PC-9 (cell line): ENCODE results near the gene NAALADL1. TPM values are rescaled to one million over a fixed set of nuclear protein-coding genes. Genes with fewer than 3 reads are reported as not detected.

Experiments
- BruUV-seq: library from RNA; stranded (reverse); fragments of 400-500 nt; replicated peaks from 2 replicates; lab custom pipeline; 2021; lab: Mats Ljungman, UMichigan
- CTCF ChIA-PET: fragments of 300-600 bp; sonication (Branson Sonifier 250); formaldehyde crosslinking; loops from one replicate; lab custom pipeline; 2022; ENCODE audit warnings: antibody characterized with exemption; lab: Charles Lee
- POLR2A ChIA-PET: fragments of 300-600 bp; sonication (Branson Sonifier 250); formaldehyde crosslinking; loops from one replicate; lab custom pipeline; 2022; ENCODE audit warnings: antibody characterized with exemption; ENCODE audit not compliant: unreplicated experiment; lab: Charles Lee
- DNase-seq, 2 experiments: peaks; one replicate each; pipeline versions ENCODE4 v3.0.0 to v3.0.0-alpha.2; 2015 to 2022; ENCODE audit warnings: mixed read lengths in 1 of 2
- H2AFZ ChIP-seq: fragments of 200-600 bp; sonication (generic); 2 replicates; pipeline ENCODE4 v1.8.1; 2017; ENCODE audit warnings: antibody characterized with exemption
- H3F3A ChIP-seq: fragments of 200-600 bp; sonication (generic); 2 replicates; pipeline ENCODE4 v1.8.1; 2017; ENCODE audit warnings: antibody characterized with exemption, mild to moderate bottlenecking, low read depth; ENCODE audit not compliant: insufficient read depth
- H3K27ac ChIP-seq: fragments of 200-600 bp; sonication (generic); 2 replicates; pipeline ENCODE4 v1.6.1; 2016; ENCODE audit warnings: mixed run types
- H3K27me3 ChIP-seq: fragments of 200-600 bp; sonication (generic); 2 replicates; pipeline ENCODE4 v1.6.1; 2016; ENCODE audit warnings: low read depth, mixed run types; ENCODE audit not compliant: insufficient read depth
- H3K36me3 ChIP-seq: fragments of 200-600 bp; sonication (generic); 2 replicates; pipeline ENCODE4 v1.6.1; 2016; ENCODE audit warnings: low read depth, mixed run types
- H3K4me1 ChIP-seq: fragments of 200-600 bp; sonication (generic); replicated peaks from 2 replicates; pipeline ENCODE4 v1.6.1; 2016; ENCODE audit warnings: mixed run types; ENCODE audit not compliant: insufficient read depth
- H3K4me2 ChIP-seq: fragments of 200-600 bp; sonication (generic); 2 replicates; pipeline ENCODE4 v1.6.1; 2017; ENCODE audit warnings: mixed run types
- H3K4me3 ChIP-seq: fragments of 200-600 bp; sonication (generic); 2 replicates; pipeline ENCODE4 v1.6.1; 2016; ENCODE audit warnings: mixed run types
- H3K79me2 ChIP-seq: fragments of 200-600 bp; sonication (generic); 2 replicates; pipeline ENCODE4 v1.6.1; 2017; ENCODE audit warnings: low read depth, mixed run types
- H3K9me2 ChIP-seq: fragments of 200-600 bp; sonication (generic); 2 replicates; pipeline ENCODE4 v1.8.1; 2017; ENCODE audit warnings: mild to moderate bottlenecking; ENCODE audit not compliant: insufficient read depth
- H3K9me3 ChIP-seq: fragments of 200-600 bp; sonication (generic); 2 replicates; pipeline ENCODE4 v1.8.1; 2016; ENCODE audit warnings: low read depth; ENCODE audit not compliant: insufficient read depth
- H4K20me1 ChIP-seq: fragments of 200-600 bp; sonication (generic); 2 replicates; pipeline ENCODE4 v1.8.1; 2017; ENCODE audit not compliant: insufficient read depth
- EZH2 ChIP-seq: fragments of 200-600 bp; sonication (generic); IDR thresholded peaks from 2 replicates; pipeline ENCODE4 v1.8.0; 2017; ENCODE audit warnings: antibody characterized with exemption, low read depth
- intact Hi-C: fragments of 100-400 bp; cut with micrococcal nuclease; formaldehyde crosslinking; loops from one replicate; pipeline ENCODE4 v1.10.0; 2022; ENCODE audit not compliant: unreplicated experiment
- total RNA-seq: library from RNA; stranded (reverse); gene quantifications from 2 replicates; pipeline ENCODE4 v1.2.3, GENCODE V29; 2021
- TF ChIP-seq, protein P1 (sequence below): fragments of 200-600 bp; sonication (generic); conservative IDR thresholded peaks from 2 replicates; pipeline ENCODE4 v1.6.1; 2017; ENCODE audit warnings: mixed run types, antibody characterized with exemption, mild to moderate bottlenecking, moderate library complexity

Gene NAALADL1
- total RNA-seq, 1 experiment from 2014 or later, result not detected

DNA sequence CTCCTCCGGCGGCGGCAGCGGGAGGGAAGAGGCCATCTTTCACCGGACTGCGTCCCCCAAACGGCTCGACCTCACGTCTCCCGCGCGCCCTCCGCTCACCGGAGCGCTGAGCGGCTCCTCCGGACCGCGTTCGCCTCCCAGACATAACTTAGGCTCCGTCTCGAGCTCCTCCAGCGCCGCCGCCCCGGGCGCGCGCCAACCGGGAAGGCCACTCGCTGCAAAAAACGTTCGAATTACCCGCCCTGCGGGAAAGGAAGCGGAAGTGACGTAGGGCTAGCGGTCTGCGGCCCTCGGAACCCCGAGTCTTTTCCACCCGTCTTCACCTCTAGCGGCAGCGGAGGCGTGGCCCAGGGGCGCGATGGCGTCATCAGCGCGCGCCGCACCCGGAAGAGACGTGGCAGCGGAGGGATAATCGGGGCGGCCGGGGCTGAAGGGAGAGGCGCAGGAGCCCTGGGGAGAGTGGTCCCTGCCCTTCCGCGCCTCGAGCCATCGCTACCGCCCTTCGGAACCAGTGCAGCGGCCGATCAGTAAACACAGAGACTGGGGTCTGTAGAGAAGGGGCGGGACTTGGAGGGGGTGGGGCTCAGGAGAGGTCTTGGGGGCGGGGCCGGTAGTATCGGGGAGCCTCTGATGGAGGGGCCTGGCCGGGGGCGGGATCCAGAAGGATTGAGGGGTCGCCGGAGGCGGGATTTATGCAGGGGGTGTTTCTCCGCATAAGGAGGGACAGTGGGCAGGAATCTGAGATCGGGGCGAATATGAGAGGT is 25.7 kb upstream of the NAALADL1 start, which contains the start of the genes CDCA5 and ZFPL1:
CDCA5 (minus strand) TSS at position 207 of the 764 bp plus-strand sequence; CDS start at position 145, 62 bp downstream.
ZFPL1 (plus strand) TSS at position 389 of the 764 bp plus-strand sequence. CDS start 477 bp downstream, outside the sequence.
- H3K79me2 ChIP-seq, result peaks cover 49% of the 10 kb centered on the region
- CTCF ChIA-PET, result no interaction called here
- peak within 1 kb of the TSS; percentile 82 for H3K27ac ChIP-seq
- peaks cover 20% of the 10 kb centered on the region for H3K36me3 ChIP-seq
- DNase-seq, result peak; percentile 89 to 97
- peaks cover 7% of the 10 kb centered on the region for H3F3A ChIP-seq
- no peaks in the 10 kb centered on the region for H3K9me2 ChIP-seq
- TF ChIP-seq EZH2, result no peak
- TF ChIP-seq, protein P1, sequence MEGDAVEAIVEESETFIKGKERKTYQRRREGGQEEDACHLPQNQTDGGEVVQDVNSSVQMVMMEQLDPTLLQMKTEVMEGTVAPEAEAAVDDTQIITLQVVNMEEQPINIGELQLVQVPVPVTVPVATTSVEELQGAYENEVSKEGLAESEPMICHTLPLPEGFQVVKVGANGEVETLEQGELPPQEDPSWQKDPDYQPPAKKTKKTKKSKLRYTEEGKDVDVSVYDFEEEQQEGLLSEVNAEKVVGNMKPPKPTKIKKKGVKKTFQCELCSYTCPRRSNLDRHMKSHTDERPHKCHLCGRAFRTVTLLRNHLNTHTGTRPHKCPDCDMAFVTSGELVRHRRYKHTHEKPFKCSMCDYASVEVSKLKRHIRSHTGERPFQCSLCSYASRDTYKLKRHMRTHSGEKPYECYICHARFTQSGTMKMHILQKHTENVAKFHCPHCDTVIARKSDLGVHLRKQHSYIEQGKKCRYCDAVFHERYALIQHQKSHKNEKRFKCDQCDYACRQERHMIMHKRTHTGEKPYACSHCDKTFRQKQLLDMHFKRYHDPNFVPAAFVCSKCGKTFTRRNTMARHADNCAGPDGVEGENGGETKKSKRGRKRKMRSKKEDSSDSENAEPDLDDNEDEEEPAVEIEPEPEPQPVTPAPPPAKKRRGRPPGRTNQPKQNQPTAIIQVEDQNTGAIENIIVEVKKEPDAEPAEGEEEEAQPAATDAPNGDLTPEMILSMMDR, result no peak
- H3K27me3 ChIP-seq, result no peaks in the 10 kb centered on the region
- H3K4me1 ChIP-seq, result peaks cover 17% of the 10 kb centered on the region
- intact Hi-C loops, result loop anchor here (1.0 to 5.0 kb wide), 2 partner anchors 12 to 42 kb away; partner anchors contain the start of genes SAC3D1 and VPS51
- no TSS peak for BruUV-seq
- H2AFZ ChIP-seq, result peak within 1 kb of the TSS; percentile 90
- peak within 1 kb of the TSS; percentile 93 for H3K4me2 ChIP-seq
- POLR2A ChIA-PET, result no interaction called here
- peak within 1 kb of the TSS; percentile 82 for H3K4me3 ChIP-seq
- H4K20me1 ChIP-seq, result no peaks in the 10 kb centered on the region
- no peaks in the 10 kb centered on the region for H3K9me3 ChIP-seq

DNA sequence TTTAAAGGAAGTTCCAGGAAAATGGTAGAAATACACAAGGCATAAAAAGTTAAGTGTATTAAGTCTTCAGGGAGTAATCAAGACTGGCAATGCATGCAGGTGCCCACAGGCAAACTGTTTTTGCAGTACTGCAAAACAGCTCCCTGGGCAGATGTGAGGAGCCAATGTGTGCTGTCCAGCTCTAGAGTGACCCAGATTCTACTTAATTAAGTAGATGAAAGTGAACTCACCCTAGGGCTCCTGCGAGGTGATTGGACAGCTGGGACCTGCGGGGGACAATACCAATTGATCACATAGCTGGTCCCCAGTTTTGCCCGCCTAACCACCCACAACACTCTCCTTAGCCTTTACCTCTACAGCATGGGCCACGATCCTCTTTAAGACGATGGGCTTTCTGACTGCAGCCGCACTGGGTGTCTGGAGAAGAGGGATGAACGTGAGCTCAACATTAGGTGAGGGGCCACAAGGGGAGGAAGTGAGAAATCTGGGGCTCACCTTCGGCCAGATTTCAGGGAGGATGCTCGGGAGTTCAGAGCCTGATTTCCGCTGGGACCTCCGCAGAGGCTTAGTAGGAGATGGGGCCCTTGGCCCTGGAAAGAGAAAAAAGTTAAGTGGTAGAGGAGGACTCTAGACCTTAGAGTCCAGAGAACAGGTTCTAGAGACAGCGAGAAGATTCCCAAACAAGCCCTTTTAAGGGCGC is 24.9 kb upstream of the NAALADL1 start:
- Histone ChIP-seq H3K79me2 (peaks cover 49% of the 10 kb centered on the region), H3K9me2 (no peaks in the 10 kb centered on the region), H3K36me3 (peaks cover 20% of the 10 kb centered on the region), H3K4me3 (peak overlapping the region; percentile 82), H3K9me3 (no peaks in the 10 kb centered on the region), H3K27me3 (no peaks in the 10 kb centered on the region), H2AFZ (peak overlapping the region; percentile 90), H4K20me1 (no peaks in the 10 kb centered on the region), H3K27ac (peak overlapping the region; percentile 82; the same call in 1 of the 2 replicates), H3F3A (peaks cover 9% of the 10 kb centered on the region), H3K4me1 (peaks cover 17% of the 10 kb centered on the region), H3K4me2 (peak overlapping the region; percentile 93)
- TF ChIP-seq EZH2, result no peak
- TF ChIP-seq, protein P1, result no peak
- CTCF ChIA-PET, result no interaction called here
- BruUV-seq, result TSS peak; percentile 41
- POLR2A ChIA-PET, result no interaction called here
- intact Hi-C loops, result loop anchor here (5.0 kb wide), 1 partner anchor 41 kb away; the partner anchor contains the start of gene SAC3D1
- peak in 1 of 2 experiments; percentile 2 for DNase-seq

DNA sequence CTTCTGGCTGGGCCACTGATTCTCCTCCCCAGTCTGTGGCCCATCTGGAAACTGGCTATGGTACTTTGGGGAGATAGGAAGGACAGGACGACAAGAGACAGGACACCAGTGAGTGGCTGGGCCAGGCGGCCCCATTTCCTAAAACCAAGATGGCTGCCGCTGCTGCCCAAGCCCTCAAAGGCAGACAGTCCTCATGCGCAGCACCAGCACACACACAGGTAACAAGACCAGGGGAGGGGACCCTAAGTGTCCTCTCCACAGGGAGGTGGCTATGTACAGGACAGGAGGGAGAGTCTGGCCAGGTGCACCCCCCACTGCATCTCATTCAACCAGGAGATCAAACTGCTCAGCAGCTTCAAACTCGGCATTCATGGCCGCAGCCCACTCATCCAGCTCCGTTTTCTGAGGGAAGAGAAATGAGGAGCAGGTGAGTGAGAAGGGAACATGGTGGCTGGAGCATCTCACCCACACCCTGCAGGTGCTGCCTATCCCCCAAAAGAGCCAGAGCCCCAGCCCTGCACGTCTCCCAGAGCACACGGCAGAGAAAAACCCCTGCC is 20.5 kb upstream of the NAALADL1 start:
- DNase-seq, result peak in 1 of 2 experiments; percentile 17
- intact Hi-C loops, result no loop called here
- Histone ChIP-seq H3K4me1 (peaks cover 8% of the 10 kb centered on the region), H3K9me3 (no peaks in the 10 kb centered on the region), H4K20me1 (no peaks in the 10 kb centered on the region), H3K9me2 (no peaks in the 10 kb centered on the region), H3K79me2 (peaks cover 31% of the 10 kb centered on the region), H3K4me3 (no peak overlapping the region), H2AFZ (no peak overlapping the region), H3K4me2 (no peak overlapping the region), H3F3A (peaks cover 26% of the 10 kb centered on the region), H3K27ac (no peak overlapping the region), H3K36me3 (peaks cover 10% of the 10 kb centered on the region), H3K27me3 (no peaks in the 10 kb centered on the region)
- POLR2A ChIA-PET, result no interaction called here
- TF ChIP-seq, protein P1, result no peak
- TF ChIP-seq EZH2, result no peak
- no TSS peak for BruUV-seq
- CTCF ChIA-PET, result interaction anchor here (0.7 kb wide), 1 partner anchor 22 kb away, joined by 5 read pairs; no protein-coding TSS in a partner anchor
